ENCODE data around the gene NUP42. TPM values are rescaled to one million over a fixed set of nuclear protein-coding genes. Genes with fewer than 3 reads are reported as not detected.

Gene NUP42
- total RNA-seq, 2 experiments from 2014 or later = 30.1 to 32.6 TPM

DNA sequence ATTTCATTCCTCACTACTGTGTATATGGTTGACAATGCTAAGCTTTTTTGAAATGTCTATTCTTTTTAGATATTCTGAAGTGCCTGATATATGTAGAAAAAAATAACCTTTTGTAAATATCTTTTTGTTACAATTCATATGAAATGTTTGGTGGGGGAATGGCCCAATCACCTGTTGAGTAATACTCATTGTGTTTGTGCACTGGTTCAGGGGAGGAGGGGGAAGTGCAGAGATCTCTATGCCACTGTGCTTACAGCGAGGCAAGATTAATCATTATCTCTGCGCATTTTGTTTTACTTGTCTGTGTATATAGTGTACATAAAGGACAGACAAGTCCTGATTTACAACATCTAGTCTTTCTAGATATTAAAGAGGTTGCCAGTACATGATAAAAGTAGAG is 25.2 kb downstream of the NUP42 start:
- peaks cover 5% of the 10 kb centered on the region for H3K4me1 Mint-ChIP-seq (ENCODE audit: low read depth)

DNA sequence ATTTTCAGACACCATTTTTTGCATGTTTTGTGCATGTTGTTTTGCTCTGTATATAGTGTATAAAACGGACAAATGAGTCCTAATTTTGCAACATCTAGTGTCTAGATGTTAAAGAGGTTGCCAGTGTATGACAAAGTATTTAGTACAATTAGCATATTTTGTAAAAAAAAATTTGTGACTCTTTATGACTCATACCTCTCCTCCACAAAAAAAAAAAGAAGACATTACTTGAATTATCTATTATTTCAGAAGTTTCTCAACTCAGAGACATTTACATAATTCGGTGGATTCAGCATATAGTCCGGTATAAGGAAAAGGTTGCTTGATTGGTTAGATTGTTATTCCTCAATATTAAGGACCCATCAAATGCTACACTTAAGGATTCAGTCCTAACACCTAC is 26.0 kb downstream of the NUP42 start:
- TF ChIP-seq, protein P1, sequence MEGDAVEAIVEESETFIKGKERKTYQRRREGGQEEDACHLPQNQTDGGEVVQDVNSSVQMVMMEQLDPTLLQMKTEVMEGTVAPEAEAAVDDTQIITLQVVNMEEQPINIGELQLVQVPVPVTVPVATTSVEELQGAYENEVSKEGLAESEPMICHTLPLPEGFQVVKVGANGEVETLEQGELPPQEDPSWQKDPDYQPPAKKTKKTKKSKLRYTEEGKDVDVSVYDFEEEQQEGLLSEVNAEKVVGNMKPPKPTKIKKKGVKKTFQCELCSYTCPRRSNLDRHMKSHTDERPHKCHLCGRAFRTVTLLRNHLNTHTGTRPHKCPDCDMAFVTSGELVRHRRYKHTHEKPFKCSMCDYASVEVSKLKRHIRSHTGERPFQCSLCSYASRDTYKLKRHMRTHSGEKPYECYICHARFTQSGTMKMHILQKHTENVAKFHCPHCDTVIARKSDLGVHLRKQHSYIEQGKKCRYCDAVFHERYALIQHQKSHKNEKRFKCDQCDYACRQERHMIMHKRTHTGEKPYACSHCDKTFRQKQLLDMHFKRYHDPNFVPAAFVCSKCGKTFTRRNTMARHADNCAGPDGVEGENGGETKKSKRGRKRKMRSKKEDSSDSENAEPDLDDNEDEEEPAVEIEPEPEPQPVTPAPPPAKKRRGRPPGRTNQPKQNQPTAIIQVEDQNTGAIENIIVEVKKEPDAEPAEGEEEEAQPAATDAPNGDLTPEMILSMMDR (IDR thresholded peaks at IDR 0.05) = no peak
- H3K27me3 Mint-ChIP-seq = peaks cover 31% of the 10 kb centered on the region
- POLR2A ChIA-PET = no interaction called here
- no peak overlapping the region for H3K27ac Mint-ChIP-seq
- CTCF ChIA-PET = no interaction called here
- intact Hi-C loops (cut with micrococcal nuclease) = no loop called here
- H3K36me3 Mint-ChIP-seq (ENCODE audit: low read depth) = peaks cover 30% of the 10 kb centered on the region
- no peak overlapping the region for H3K4me3 Mint-ChIP-seq
- H3K9me3 Mint-ChIP-seq = peaks cover 2% of the 10 kb centered on the region
- DNase-seq (no peak), ATAC-seq (no peak)
- H3K4me1 Mint-ChIP-seq (ENCODE audit: low read depth) = peaks cover 5% of the 10 kb centered on the region

More for the DNA sequence above, 25.2 kb downstream of the NUP42 start:
- no peak for ATAC-seq
- H3K27me3 Mint-ChIP-seq = peaks cover 31% of the 10 kb centered on the region
- peaks cover 2% of the 10 kb centered on the region for H3K9me3 Mint-ChIP-seq
- peaks cover 33% of the 10 kb centered on the region for H3K36me3 Mint-ChIP-seq (ENCODE audit: low read depth)
- DNase-seq = no peak
- ChIA-PET CTCF (interaction anchor here (2.0 kb wide), 1 partner anchor 57 kb away, joined by 4 read pairs; no protein-coding TSS in a partner anchor), POLR2A (interaction anchor here (1.1 kb wide), 1 partner anchor 101 kb away, joined by 3 read pairs; the partner anchor contains the start of gene KLHL7)
- H3K27ac Mint-ChIP-seq = peak overlapping the region; percentile 79
- intact Hi-C loops (cut with micrococcal nuclease) = no loop called here
- TF ChIP-seq, protein P1 (IDR thresholded peaks at IDR 0.05) = no peak
- H3K4me3 Mint-ChIP-seq = peak overlapping the region; percentile 44

DNA sequence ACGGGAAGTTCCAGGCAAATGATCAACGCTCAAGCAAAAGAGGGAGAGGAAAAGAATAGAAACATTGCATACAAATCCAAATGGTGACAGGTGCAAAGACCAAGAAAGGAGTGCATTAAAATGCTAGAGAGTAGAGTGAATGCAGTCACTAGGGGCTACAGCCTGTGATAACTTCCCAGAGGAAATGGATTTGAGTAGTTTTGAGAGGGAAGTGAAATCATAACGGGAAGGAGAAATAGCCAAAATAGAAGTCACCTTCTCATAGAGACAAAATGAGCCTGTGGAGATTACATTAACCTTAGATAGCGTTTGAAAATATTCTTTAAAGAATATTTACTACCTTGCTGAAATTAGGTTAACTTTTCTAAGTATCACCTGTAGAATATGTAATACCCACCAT is 26.5 kb downstream of the NUP42 start:
- H3K9me3 Mint-ChIP-seq = peaks cover 2% of the 10 kb centered on the region
- DNase-seq (no peak), ATAC-seq (no peak)
- peaks cover 5% of the 10 kb centered on the region for H3K4me1 Mint-ChIP-seq (ENCODE audit: low read depth)
- H3K27me3 Mint-ChIP-seq = peaks cover 31% of the 10 kb centered on the region
- ChIA-PET CTCF (no interaction called here), POLR2A (no interaction called here)
- H3K36me3 Mint-ChIP-seq (ENCODE audit: low read depth) = peaks cover 26% of the 10 kb centered on the region
- H3K27ac Mint-ChIP-seq = no peak overlapping the region
- TF ChIP-seq, protein P1 (IDR thresholded peaks at IDR 0.05) = no peak
- intact Hi-C loops (cut with micrococcal nuclease) = no loop called here
- no peak overlapping the region for H3K4me3 Mint-ChIP-seq

DNA sequence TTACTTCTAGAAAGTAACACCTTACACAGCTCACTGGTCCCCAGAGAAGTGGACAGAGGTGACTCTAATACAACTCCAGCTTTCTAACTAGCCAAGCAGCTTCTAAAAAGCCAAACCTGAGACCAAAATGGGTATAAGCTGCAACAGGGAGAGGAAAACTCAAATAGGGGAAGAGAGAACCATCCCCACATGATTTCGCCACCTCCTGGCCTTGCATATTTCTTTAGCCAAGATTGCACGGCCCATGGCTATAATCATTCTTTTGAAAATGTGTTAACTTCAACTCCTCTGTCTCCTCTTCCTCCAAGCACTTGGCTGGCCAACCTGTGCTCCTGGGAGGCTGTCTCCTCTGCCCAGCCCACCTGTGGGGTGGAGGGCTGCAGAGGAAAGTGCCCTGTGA is 28.7 kb downstream of the NUP42 start:
- H3K4me3 Mint-ChIP-seq = no peak overlapping the region
- intact Hi-C loops (cut with micrococcal nuclease) = no loop called here
- TF ChIP-seq, protein P1 (IDR thresholded peaks at IDR 0.05) = no peak
- peaks cover 7% of the 10 kb centered on the region for H3K36me3 Mint-ChIP-seq (ENCODE audit: low read depth)
- peaks cover 26% of the 10 kb centered on the region for H3K27me3 Mint-ChIP-seq
- peaks cover 2% of the 10 kb centered on the region for H3K4me1 Mint-ChIP-seq (ENCODE audit: low read depth)
- ChIA-PET CTCF (no interaction called here), POLR2A (no interaction called here)
- ATAC-seq (no peak), DNase-seq (no peak)
- no peak overlapping the region for H3K27ac Mint-ChIP-seq
- H3K9me3 Mint-ChIP-seq = no peaks in the 10 kb centered on the region

DNA sequence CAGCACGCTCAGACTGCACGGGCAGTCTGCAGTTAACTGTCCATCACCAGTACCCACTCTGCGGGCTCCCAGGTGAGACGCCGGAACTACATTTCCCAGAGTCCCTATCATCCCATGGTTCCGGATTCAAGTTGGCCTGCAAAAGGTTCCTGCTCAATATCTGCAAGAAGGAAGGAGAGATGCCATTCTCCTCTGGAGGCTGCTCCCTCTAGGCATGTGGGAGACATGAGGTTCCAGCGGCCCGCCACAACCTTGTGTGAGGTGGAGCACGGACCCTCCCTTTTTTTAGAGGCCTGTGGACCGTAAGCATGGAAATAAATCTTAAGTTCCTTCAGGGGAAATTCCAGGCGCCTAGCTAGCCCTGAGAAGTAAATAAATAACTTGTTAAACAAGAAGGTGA is 29.7 kb downstream of the NUP42 start:
- Mint-ChIP-seq H3K27me3 (peaks cover 21% of the 10 kb centered on the region), H3K4me3 (no peak overlapping the region), H3K36me3 (ENCODE audit: low read depth) (peaks cover 3% of the 10 kb centered on the region), H3K27ac (no peak overlapping the region), H3K9me3 (no peaks in the 10 kb centered on the region), H3K4me1 (ENCODE audit: low read depth) (no peaks in the 10 kb centered on the region)
- intact Hi-C loops (cut with micrococcal nuclease) = no loop called here
- POLR2A ChIA-PET = no interaction called here
- CTCF ChIA-PET = interaction anchor here (1.7 kb wide), 1 partner anchor 17 kb away, joined by 4 read pairs; no protein-coding TSS in a partner anchor
- DNase-seq (no peak), ATAC-seq (no peak)
- TF ChIP-seq, protein P1 (IDR thresholded peaks at IDR 0.05) = no peak
